Tibial artery (tissue), 4 donors: ENCODE data around the gene LYPD3.
"Not testable (repeated sequence)": the region's sequence is repeated elsewhere in the genome, so short reads cannot be mapped to it uniquely, and the experiment has no call there.

Experiments
- DNase-seq, 2 donors: peaks; one replicate each; pipeline ENCODE4 v3.0.0-alpha.2; 2019
- H3K27ac ChIP-seq, 2 donors: fragments of 200-600 bp; sonication (generic) in 1 of 2; 1 replicate in 1 of 2; 2 replicates in 1 of 2; pipeline ENCODE4 v1.5.1; 2018 to 2019; ENCODE audit warnings: mild to moderate bottlenecking in 1 of 2
- H3K27me3 ChIP-seq, 2 donors: fragments of 200-600 bp; sonication (generic) in 1 of 2; one replicate each; pipeline versions ENCODE4 v1.5.1 to v1.6.0; 2016 to 2019
- H3K36me3 ChIP-seq, 3 donors: fragments of 200-600 bp; sonication (generic) in 2 of 3; one replicate each; pipeline ENCODE4 v1.5.1; 2016 to 2019; ENCODE audit warnings: mild to moderate bottlenecking in 2 of 3
- H3K4me1 ChIP-seq, 4 donors: fragments of 200-600 bp; sonication (generic) in 2 of 4; 1 replicate in 3 of 4; 2 replicates in 1 of 4; pipeline ENCODE4 v1.5.1; 2016 to 2019
- H3K4me3 ChIP-seq, 2 donors: fragments of 200-600 bp; sonication (generic) in 1 of 2; 1 replicate in 1 of 2; 2 replicates in 1 of 2; pipeline ENCODE4 v1.5.1; 2018 to 2019; ENCODE audit warnings: mild to moderate bottlenecking in 2 of 2
- H3K9me3 ChIP-seq, 3 donors: fragments of 200-600 bp; sonication (generic) in 1 of 3; one replicate each; pipeline ENCODE4 v1.5.1; 2016 to 2019
- CTCF ChIP-seq, 2 experiments: fragments of 200-600 bp in 1 of 2; fragments of 450-650 bp in 1 of 2; IDR thresholded peaks; one replicate each; pipeline ENCODE4 v1.5.1; 2017 to 2019; ENCODE audit warnings: antibody characterized with exemption in 2 of 2, mild to moderate bottlenecking in 1 of 2, moderate library complexity in 1 of 2
- intact Hi-C: fragments of 100-400 bp; cut with DNase I; formaldehyde crosslinking; loops from one replicate; pipeline ENCODE4 v1.15.0; 2023; ENCODE audit warnings: low total_unique reads

LYPD3 gene

GRCh38 chr19:43445426-43445825, 20.0 kb downstream of the LYPD3 start:
- Histone ChIP-seq H3K9me3 (no peaks in the 10 kb centered on the region), H3K36me3 (no peaks in the 10 kb centered on the region), H3K4me3 (no peak overlapping the region), H3K27me3 (no peaks in the 10 kb centered on the region), H3K27ac (no peak overlapping the region), H3K4me1 (no peaks in the 10 kb centered on the region)
- no peak for DNase-seq
- intact Hi-C loops: no loop called here
- TF ChIP-seq CTCF (IDR thresholded peaks at IDR 0.05): no peak

- intact Hi-C loops: no loop called here
- no peak for DNase-seq
Observed at GRCh38 chr19:43444531-43445287, 20.7 kb downstream of the LYPD3 start.

GRCh38 chr19:43444091-43444490, 21.3 kb downstream of the LYPD3 start:
- H3K4me1 ChIP-seq, H3K36me3 ChIP-seq, intact Hi-C loops, H3K9me3 ChIP-seq, H3K27ac ChIP-seq, H3K27me3 ChIP-seq, H3K4me3 ChIP-seq, DNase-seq: not testable (repeated sequence)

More at GRCh38 chr19:43444531-43445287, 20.7 kb downstream of the LYPD3 start:
- TF ChIP-seq CTCF (IDR thresholded peaks at IDR 0.05): no peak
- H3K9me3 ChIP-seq: no peaks in the 10 kb centered on the region
- no peaks in the 10 kb centered on the region for H3K36me3 ChIP-seq
- H3K27me3 ChIP-seq: no peaks in the 10 kb centered on the region
- no peaks in the 10 kb centered on the region for H3K4me1 ChIP-seq
- no peak overlapping the region for H3K4me3 ChIP-seq
- no peak overlapping the region for H3K27ac ChIP-seq

GRCh38 chr19:43441716-43442115, 23.7 kb downstream of the LYPD3 start:
- Histone ChIP-seq H3K4me3 (no peak overlapping the region), H3K27ac (no peak overlapping the region), H3K4me1 (no peaks in the 10 kb centered on the region), H3K27me3 (peaks cover 0 to 5% of the 10 kb centered on the region in 2 donors), H3K36me3 (no peaks in the 10 kb centered on the region), H3K9me3 (no peaks in the 10 kb centered on the region)
- TF ChIP-seq CTCF (IDR thresholded peaks at IDR 0.05): no peak
- intact Hi-C loops: no loop called here
- no peak for DNase-seq

GRCh38 chr19:43439709-43440063, 25.7 kb downstream of the LYPD3 start:
- Histone ChIP-seq H3K4me1 (no peaks in the 10 kb centered on the region), H3K27me3 (peaks cover 0 to 5% of the 10 kb centered on the region in 2 donors), H3K36me3 (no peaks in the 10 kb centered on the region), H3K4me3 (no peak overlapping the region), H3K27ac (no peak overlapping the region), H3K9me3 (no peaks in the 10 kb centered on the region)
- intact Hi-C loops: no loop called here
- no peak for TF ChIP-seq CTCF (IDR thresholded peaks at IDR 0.05)
- no peak for DNase-seq

- DNase-seq: no peak
- Histone ChIP-seq H3K36me3 (no peaks in the 10 kb centered on the region), H3K9me3 (no peaks in the 10 kb centered on the region), H3K4me1 (no peaks in the 10 kb centered on the region), H3K4me3 (no peak overlapping the region), H3K27ac (no peak overlapping the region), H3K27me3 (peaks cover 0 to 5% of the 10 kb centered on the region in 2 donors)
- intact Hi-C loops: no loop called here
- no peak for TF ChIP-seq CTCF (IDR thresholded peaks at IDR 0.05)
Observed at GRCh38 chr19:43439032-43439708, 26.2 kb downstream of the LYPD3 start.
